ENCODE results near the gene LRRC4C. TPM values are rescaled to one million over a fixed set of nuclear protein-coding genes. Genes with fewer than 3 reads are reported as not detected.

Gene LRRC4C
- total RNA-seq, 1 donor from 2014 or later = 0.64 TPM

GRCh38 chr11:41050791-41051190 lies 408.7 kb downstream of the LRRC4C start:
- H3K4me3 Mint-ChIP-seq (ENCODE audit: unreplicated experiment) = no peak overlapping the region
- no peaks in the 10 kb centered on the region for H3K27me3 Mint-ChIP-seq (ENCODE audit: unreplicated experiment)
- H3K36me3 Mint-ChIP-seq (ENCODE audit: unreplicated experiment) = no peaks in the 10 kb centered on the region
- no peaks in the 10 kb centered on the region for H3K9me3 Mint-ChIP-seq (ENCODE audit: unreplicated experiment)
- no peak for DNase-seq
- no peaks in the 10 kb centered on the region for H3K4me1 Mint-ChIP-seq (ENCODE audit: low read depth, unreplicated experiment)
- TF ChIP-seq CTCF (IDR thresholded peaks at IDR 0.05; ENCODE audit: partially characterized antibody, unreplicated experiment) = no peak
- no peak overlapping the region for H3K27ac Mint-ChIP-seq (ENCODE audit: unreplicated experiment)

- Mint-ChIP-seq H3K4me1 (ENCODE audit: low read depth, unreplicated experiment) (peaks cover 3% of the 10 kb centered on the region), H3K4me3 (ENCODE audit: unreplicated experiment) (no peak overlapping the region), H3K36me3 (ENCODE audit: unreplicated experiment) (no peaks in the 10 kb centered on the region), H3K9me3 (ENCODE audit: unreplicated experiment) (no peaks in the 10 kb centered on the region), H3K27ac (ENCODE audit: unreplicated experiment) (no peak overlapping the region), H3K27me3 (ENCODE audit: unreplicated experiment) (no peaks in the 10 kb centered on the region)
- no peak for TF ChIP-seq CTCF (IDR thresholded peaks at IDR 0.05; ENCODE audit: partially characterized antibody, unreplicated experiment)
- DNase-seq = no peak
Observed at GRCh38 chr11:41047229-41047628, 412.2 kb downstream of the LRRC4C start.

GRCh38 chr11:41045266-41045665 lies 414.2 kb downstream of the LRRC4C start:
- no peak for TF ChIP-seq CTCF (IDR thresholded peaks at IDR 0.05; ENCODE audit: partially characterized antibody, unreplicated experiment)
- Mint-ChIP-seq H3K4me3 (ENCODE audit: unreplicated experiment) (no peak overlapping the region), H3K27ac (ENCODE audit: unreplicated experiment) (no peak overlapping the region), H3K9me3 (ENCODE audit: unreplicated experiment) (no peaks in the 10 kb centered on the region), H3K4me1 (ENCODE audit: low read depth, unreplicated experiment) (peaks cover 3% of the 10 kb centered on the region), H3K36me3 (ENCODE audit: unreplicated experiment) (no peaks in the 10 kb centered on the region), H3K27me3 (ENCODE audit: unreplicated experiment) (no peaks in the 10 kb centered on the region)
- no peak for DNase-seq

GRCh38 chr11:41044747-41045146 lies 414.7 kb downstream of the LRRC4C start:
- no peak overlapping the region for H3K4me3 Mint-ChIP-seq (ENCODE audit: unreplicated experiment)
- H3K36me3 Mint-ChIP-seq (ENCODE audit: unreplicated experiment) = no peaks in the 10 kb centered on the region
- TF ChIP-seq CTCF (IDR thresholded peaks at IDR 0.05; ENCODE audit: partially characterized antibody, unreplicated experiment) = no peak
- H3K27me3 Mint-ChIP-seq (ENCODE audit: unreplicated experiment) = no peaks in the 10 kb centered on the region
- peaks cover 3% of the 10 kb centered on the region for H3K4me1 Mint-ChIP-seq (ENCODE audit: low read depth, unreplicated experiment)
- no peak for DNase-seq
- H3K9me3 Mint-ChIP-seq (ENCODE audit: unreplicated experiment) = no peaks in the 10 kb centered on the region
- H3K27ac Mint-ChIP-seq (ENCODE audit: unreplicated experiment) = no peak overlapping the region

- Mint-ChIP-seq H3K9me3 (ENCODE audit: unreplicated experiment) (no peaks in the 10 kb centered on the region), H3K27ac (ENCODE audit: unreplicated experiment) (no peak overlapping the region), H3K27me3 (ENCODE audit: unreplicated experiment) (no peaks in the 10 kb centered on the region), H3K4me3 (ENCODE audit: unreplicated experiment) (no peak overlapping the region), H3K4me1 (ENCODE audit: low read depth, unreplicated experiment) (peaks cover 3% of the 10 kb centered on the region), H3K36me3 (ENCODE audit: unreplicated experiment) (no peaks in the 10 kb centered on the region)
- no peak for TF ChIP-seq CTCF (IDR thresholded peaks at IDR 0.05; ENCODE audit: partially characterized antibody, unreplicated experiment)
- no peak for DNase-seq
Observed at GRCh38 chr11:41042688-41043087, 416.8 kb downstream of the LRRC4C start.
